ENCODE data around the gene CWC22. TPM values are rescaled to one million over a fixed set of nuclear protein-coding genes. Genes with fewer than 3 reads are reported as not detected.

The CWC22 gene
- total and polyA plus RNA-seq, 2 donors (not counting 3 experiments of a cell fraction or from before 2014, with no cell fraction given), result 1.8 to 15.7 TPM

DNA sequence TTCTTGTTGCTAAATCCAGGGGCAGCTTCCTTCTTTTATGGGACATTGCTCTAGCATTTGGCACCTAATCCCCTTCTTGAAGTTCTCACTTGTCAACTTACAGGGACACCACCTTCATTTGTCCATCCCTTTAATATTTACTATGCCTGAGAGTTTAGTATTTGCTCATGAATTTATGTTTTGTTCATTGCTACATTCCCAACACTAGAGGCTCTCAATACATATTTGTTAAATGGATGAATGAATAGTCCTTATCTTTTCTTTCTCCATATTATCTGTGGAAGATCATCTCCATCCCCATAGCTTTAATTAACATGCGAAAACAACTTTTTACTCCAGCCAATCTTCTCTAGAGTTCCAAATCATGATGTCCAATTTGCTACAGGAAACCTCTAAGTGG lies 5.4 kb downstream of the CWC22 start:
- no peak for TF ChIP-seq POLR2AphosphoS5 (IDR thresholded peaks at IDR 0.05; ENCODE audit: insufficient read depth, low read depth, low read length)
- no peak for TF ChIP-seq GATA2 (IDR thresholded peaks at IDR 0.05; ENCODE audit: insufficient read depth, insufficient read length, low read depth, low read length)
- TF ChIP-seq, protein P1, sequence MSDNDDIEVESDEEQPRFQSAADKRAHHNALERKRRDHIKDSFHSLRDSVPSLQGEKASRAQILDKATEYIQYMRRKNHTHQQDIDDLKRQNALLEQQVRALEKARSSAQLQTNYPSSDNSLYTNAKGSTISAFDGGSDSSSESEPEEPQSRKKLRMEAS (IDR thresholded peaks at IDR 0.05; ENCODE audit: insufficient read depth, insufficient read length), result no peak
- no peak for TF ChIP-seq MYC (IDR thresholded peaks at IDR 0.05; ENCODE audit: low read depth, low read length)
- no peak for TF ChIP-seq JUN (IDR thresholded peaks at IDR 0.05; ENCODE audit: borderline replicate concordance, insufficient read depth, insufficient read length, low read depth)
- no peak for TF ChIP-seq FOS (IDR thresholded peaks at IDR 0.05; ENCODE audit: borderline replicate concordance, insufficient read depth, low read length)
- TF ChIP-seq EZH2 (IDR thresholded peaks at IDR 0.05; ENCODE audit: borderline replicate concordance, low read depth, low read length, severe bottlenecking), result no peak
- TF ChIP-seq, protein P2, sequence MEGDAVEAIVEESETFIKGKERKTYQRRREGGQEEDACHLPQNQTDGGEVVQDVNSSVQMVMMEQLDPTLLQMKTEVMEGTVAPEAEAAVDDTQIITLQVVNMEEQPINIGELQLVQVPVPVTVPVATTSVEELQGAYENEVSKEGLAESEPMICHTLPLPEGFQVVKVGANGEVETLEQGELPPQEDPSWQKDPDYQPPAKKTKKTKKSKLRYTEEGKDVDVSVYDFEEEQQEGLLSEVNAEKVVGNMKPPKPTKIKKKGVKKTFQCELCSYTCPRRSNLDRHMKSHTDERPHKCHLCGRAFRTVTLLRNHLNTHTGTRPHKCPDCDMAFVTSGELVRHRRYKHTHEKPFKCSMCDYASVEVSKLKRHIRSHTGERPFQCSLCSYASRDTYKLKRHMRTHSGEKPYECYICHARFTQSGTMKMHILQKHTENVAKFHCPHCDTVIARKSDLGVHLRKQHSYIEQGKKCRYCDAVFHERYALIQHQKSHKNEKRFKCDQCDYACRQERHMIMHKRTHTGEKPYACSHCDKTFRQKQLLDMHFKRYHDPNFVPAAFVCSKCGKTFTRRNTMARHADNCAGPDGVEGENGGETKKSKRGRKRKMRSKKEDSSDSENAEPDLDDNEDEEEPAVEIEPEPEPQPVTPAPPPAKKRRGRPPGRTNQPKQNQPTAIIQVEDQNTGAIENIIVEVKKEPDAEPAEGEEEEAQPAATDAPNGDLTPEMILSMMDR (IDR thresholded peaks at IDR 0.05; ENCODE audit: extremely low read depth in 1 of 2, insufficient read depth in 1 of 2, low read depth in 1 of 2, low read length in 2 of 2), result no peak
- no peak for TF ChIP-seq POLR2A (IDR thresholded peaks at IDR 0.05; ENCODE audit: low read depth, low read length)
- ChIA-PET CTCF (interaction anchor here (1.2 kb wide), 1 partner anchor 9 kb away, joined by 4 read pairs; no protein-coding TSS in a partner anchor), POLR2A (no interaction called here)
- Histone ChIP-seq H3K4me2 (ENCODE audit: insufficient read depth, low read length) (no peak overlapping the region), H3K27me3 (ENCODE audit: control insufficient read depth in 2 of 2, insufficient read depth in 2 of 2, low read length in 2 of 2) (no peaks in the 10 kb centered on the region), H3K36me3 (ENCODE audit: control insufficient read depth in 2 of 2, extremely low read depth in 1 of 2, insufficient read depth in 2 of 2, low read length in 2 of 2) (no peaks in the 10 kb centered on the region), H3K4me1 (ENCODE audit: control insufficient read depth, extremely low read depth, insufficient read depth, low read length) (peaks cover 6% of the 10 kb centered on the region), H2AFZ (ENCODE audit: low read depth, low read length) (no peak overlapping the region), H4K20me1 (replicated peaks; ENCODE audit: control insufficient read depth, extremely low read depth, insufficient read depth, low read length) (no peaks in the 10 kb centered on the region), H3K4me3 (replicated peaks in 1 of 3; ENCODE audit: insufficient read depth in 1 of 3, low read depth in 1 of 3, low read length in 3 of 3) (no peak overlapping the region), H3K9ac (replicated peaks; ENCODE audit: extremely low read depth, insufficient read depth, low read length) (no peak overlapping the region), H3K79me2 (ENCODE audit: control insufficient read depth, insufficient read depth, low read length) (peaks cover 75% of the 10 kb centered on the region), H3K9me3 (replicated peaks; ENCODE audit: control insufficient read depth, insufficient read depth, low read length) (no peaks in the 10 kb centered on the region), H3K9me1 (replicated peaks; ENCODE audit: control insufficient read depth, extremely low read depth, insufficient read depth, low read length) (no peaks in the 10 kb centered on the region), H3K27ac (ENCODE audit: insufficient read depth, low read depth, low read length) (no peak overlapping the region)
- dilution Hi-C loops (cut with MboI; ENCODE audit: extremely low pct_ligation_motif_present, low sequenced_read_pairs) (no loop called here), intact Hi-C loops (cut with micrococcal nuclease) (no loop called here)
- FAIRE-seq, result no peak
- BruUV-seq (replicated peaks), result no TSS peak
- no peak for DNase-seq (ENCODE audit: low read depth, low spot score)
